ENCODE measurements around the gene UST. TPM values are rescaled to one million over a fixed set of nuclear protein-coding genes. Genes with fewer than 3 reads are reported as not detected.

Gene UST
- total and polyA plus RNA-seq, 2 donors (not counting 1 experiment from before 2014, with no cell fraction given): 7.3 to 16.9 TPM

- POLR2A ChIA-PET: no interaction called here
- TF ChIP-seq CTCF (IDR thresholded peaks at IDR 0.05) (no peak), EZH2 (IDR thresholded peaks at IDR 0.05; ENCODE audit: borderline replicate concordance, insufficient read depth, low read depth, low read length, poor library complexity, severe bottlenecking) (no peak)
Observed at GRCh38 chr6:149078211-149078782, 331.5 kb downstream of the UST start.

GRCh38 chr6:149079456-149079855, 332.6 kb downstream of the UST start:
- no peak overlapping the region for H3K4me3 Mint-ChIP-seq
- H3K4me1 Mint-ChIP-seq: peaks cover 13% of the 10 kb centered on the region

More at GRCh38 chr6:149078211-149078782, 331.5 kb downstream of the UST start:
- Histone ChIP-seq H3K4me3 (ENCODE audit: control extremely low read depth in 1 of 5, extremely low read depth in 1 of 5, insufficient read depth in 1 of 5, low read depth in 2 of 5, low read length in 4 of 5) (no peak overlapping the region), H3K27ac (ENCODE audit: low read length in 2 of 2) (no peak overlapping the region), H3K4me2 (replicated peaks; ENCODE audit: low read depth, low read length, poor library complexity, severe bottlenecking) (no peak overlapping the region), H2AFZ (ENCODE audit: insufficient read depth, low read depth, low read length, poor library complexity, severe bottlenecking) (no peak overlapping the region), H3K79me2 (ENCODE audit: control insufficient read depth, insufficient read depth, low read length) (no peaks in the 10 kb centered on the region), H3K9ac (ENCODE audit: low read length) (no peak overlapping the region), H3K36me3 (replicated peaks in 1 of 2; ENCODE audit: control extremely low read depth in 1 of 2, control insufficient read depth in 1 of 2, extremely low read depth in 1 of 2, insufficient read depth in 2 of 2, low read length in 1 of 2) (peaks cover 0 to 14% of the 10 kb centered on the region in 2 experiments), H4K20me1 (ENCODE audit: control insufficient read depth, insufficient read depth, low read length, poor library complexity, severe bottlenecking) (no peaks in the 10 kb centered on the region), H3K9me3 (ENCODE audit: control extremely low read depth in 1 of 3, control insufficient read depth in 2 of 3, insufficient read depth in 1 of 3, low read length in 2 of 3) (no peaks in the 10 kb centered on the region), H3K4me1 (ENCODE audit: control insufficient read depth in 2 of 2, insufficient read depth in 2 of 2, low read length in 2 of 2) (peaks cover 0 to 3% of the 10 kb centered on the region in 2 donors), H3K27me3 (replicated peaks in 1 of 4; ENCODE audit: control extremely low read depth in 1 of 4, control insufficient read depth in 3 of 4, insufficient read depth in 4 of 4, low read length in 3 of 4) (no peaks in the 10 kb centered on the region)
- H3K27me3 Mint-ChIP-seq: no peaks in the 10 kb centered on the region
- no peak overlapping the region for H3K4me3 Mint-ChIP-seq
- CTCF ChIA-PET: interaction anchor here (0.8 to 4.1 kb wide), 3 partner anchors 50 to 354 kb away, joined by 3 to 23 read pairs (median 4); no protein-coding TSS in a partner anchor
- peaks cover 13% of the 10 kb centered on the region for H3K4me1 Mint-ChIP-seq
- H3K27ac Mint-ChIP-seq: no peak overlapping the region
- DNase-seq (no peak), ATAC-seq (ENCODE audit: low read depth) (no peak)
- 96% methylated on average over 7 of the region's 10 CpGs for WGBS (ENCODE audit: insufficient coverage)
- no peaks in the 10 kb centered on the region for H3K9me3 Mint-ChIP-seq (ENCODE audit: insufficient read depth)
- intact Hi-C loops (cut with micrococcal nuclease): no loop called here

More at GRCh38 chr6:149079456-149079855, 332.6 kb downstream of the UST start:
- no peak for TF ChIP-seq EZH2 (IDR thresholded peaks at IDR 0.05; ENCODE audit: borderline replicate concordance, insufficient read depth, low read depth, low read length, poor library complexity, severe bottlenecking)
- TF ChIP-seq CTCF (IDR thresholded peaks at IDR 0.05): no peak
- ChIA-PET POLR2A (interaction anchor here (0.6 kb wide), 1 partner anchor 21 kb away, joined by 4 read pairs; no protein-coding TSS in a partner anchor), CTCF (interaction anchor here (1.6 to 1.9 kb wide), 2 partner anchors 51 to 353 kb away, joined by 13 to 33 read pairs; no protein-coding TSS in a partner anchor)
- peaks cover 0 to 3% of the 10 kb centered on the region in 2 donors for H3K4me1 ChIP-seq (ENCODE audit: control insufficient read depth in 2 of 2, insufficient read depth in 2 of 2, low read length in 2 of 2)
- DNase-seq (no peak), ATAC-seq (ENCODE audit: low read depth) (no peak)
- H3K79me2 ChIP-seq (ENCODE audit: control insufficient read depth, insufficient read depth, low read length): no peaks in the 10 kb centered on the region
- H3K27ac Mint-ChIP-seq: no peak overlapping the region
- no peaks in the 10 kb centered on the region for H3K9me3 Mint-ChIP-seq (ENCODE audit: insufficient read depth)
- WGBS (ENCODE audit: insufficient coverage): no CpG with 5 or more reads among the region's 2 CpGs
- H3K9ac ChIP-seq (ENCODE audit: low read length): no peak overlapping the region
- intact Hi-C loops (cut with micrococcal nuclease): no loop called here
- no peak overlapping the region for H2AFZ ChIP-seq (ENCODE audit: insufficient read depth, low read depth, low read length, poor library complexity, severe bottlenecking)
- H3K27me3 ChIP-seq (replicated peaks in 1 of 4; ENCODE audit: control extremely low read depth in 1 of 4, control insufficient read depth in 3 of 4, insufficient read depth in 4 of 4, low read length in 3 of 4): no peaks in the 10 kb centered on the region
- no peaks in the 10 kb centered on the region for H3K9me3 ChIP-seq (ENCODE audit: control extremely low read depth in 1 of 3, control insufficient read depth in 2 of 3, insufficient read depth in 1 of 3, low read length in 2 of 3)
- no peaks in the 10 kb centered on the region for H3K27me3 Mint-ChIP-seq
- H3K36me3 ChIP-seq (replicated peaks in 1 of 2; ENCODE audit: control extremely low read depth in 1 of 2, control insufficient read depth in 1 of 2, extremely low read depth in 1 of 2, insufficient read depth in 2 of 2, low read length in 1 of 2): peaks cover 0 to 11% of the 10 kb centered on the region in 2 experiments
- H3K4me2 ChIP-seq (replicated peaks; ENCODE audit: low read depth, low read length, poor library complexity, severe bottlenecking): no peak overlapping the region
- H3K27ac ChIP-seq (ENCODE audit: low read length in 2 of 2): no peak overlapping the region
- no peak overlapping the region for H3K4me3 ChIP-seq (ENCODE audit: control extremely low read depth in 1 of 5, extremely low read depth in 1 of 5, insufficient read depth in 1 of 5, low read depth in 2 of 5, low read length in 4 of 5)
- no peaks in the 10 kb centered on the region for H4K20me1 ChIP-seq (ENCODE audit: control insufficient read depth, insufficient read depth, low read length, poor library complexity, severe bottlenecking)
